GM10266 (cell line): ENCODE results near the gene CASZ1.

Source experiments
- DNase-seq: peaks from one replicate; pipeline ENCODE4 v3.0.0; 2012; ENCODE audit errors: extremely low spot score
- TF ChIP-seq, protein P1 (sequence below): IDR thresholded peaks from 2 replicates; pipeline ENCODE4 v1.5.1; 2012; ENCODE audit warnings: mild to moderate bottlenecking, low read depth; ENCODE audit not compliant: control insufficient read depth, insufficient read depth; ENCODE audit errors: missing control alignments

The CASZ1 gene

DNA sequence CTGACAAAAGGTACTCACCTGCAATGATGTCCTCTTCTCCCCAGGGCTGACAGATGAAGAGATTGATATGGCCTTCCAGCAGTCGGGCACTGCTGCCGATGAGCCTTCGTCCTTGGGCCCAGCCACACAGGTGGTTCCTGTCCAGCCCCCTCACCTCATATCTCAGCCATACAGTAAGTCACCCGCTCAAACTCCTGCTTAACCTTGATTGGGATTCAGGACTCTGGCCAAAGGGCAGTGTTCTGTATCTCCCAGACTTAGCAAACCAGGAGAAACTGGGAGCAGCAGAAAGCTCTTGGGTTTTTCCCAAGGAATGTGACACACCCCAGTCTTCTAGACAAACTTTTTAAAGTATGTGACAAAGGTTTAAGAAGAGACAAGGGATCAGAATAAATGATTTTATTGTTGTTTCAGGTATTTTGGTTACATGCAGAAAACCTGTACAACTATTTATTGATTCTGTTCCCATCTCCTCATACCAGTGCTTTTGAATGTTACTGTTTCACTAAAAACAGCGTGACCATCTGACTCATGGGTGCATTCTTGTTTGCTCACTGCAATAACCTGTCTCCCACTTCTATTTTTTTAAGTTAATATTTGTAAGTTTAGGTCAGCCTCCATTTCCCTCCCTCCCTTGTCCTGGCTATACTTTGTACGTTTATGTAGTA lies 197.1 kb downstream of the CASZ1 start:
- DNase-seq = no peak
- TF ChIP-seq, protein P1, sequence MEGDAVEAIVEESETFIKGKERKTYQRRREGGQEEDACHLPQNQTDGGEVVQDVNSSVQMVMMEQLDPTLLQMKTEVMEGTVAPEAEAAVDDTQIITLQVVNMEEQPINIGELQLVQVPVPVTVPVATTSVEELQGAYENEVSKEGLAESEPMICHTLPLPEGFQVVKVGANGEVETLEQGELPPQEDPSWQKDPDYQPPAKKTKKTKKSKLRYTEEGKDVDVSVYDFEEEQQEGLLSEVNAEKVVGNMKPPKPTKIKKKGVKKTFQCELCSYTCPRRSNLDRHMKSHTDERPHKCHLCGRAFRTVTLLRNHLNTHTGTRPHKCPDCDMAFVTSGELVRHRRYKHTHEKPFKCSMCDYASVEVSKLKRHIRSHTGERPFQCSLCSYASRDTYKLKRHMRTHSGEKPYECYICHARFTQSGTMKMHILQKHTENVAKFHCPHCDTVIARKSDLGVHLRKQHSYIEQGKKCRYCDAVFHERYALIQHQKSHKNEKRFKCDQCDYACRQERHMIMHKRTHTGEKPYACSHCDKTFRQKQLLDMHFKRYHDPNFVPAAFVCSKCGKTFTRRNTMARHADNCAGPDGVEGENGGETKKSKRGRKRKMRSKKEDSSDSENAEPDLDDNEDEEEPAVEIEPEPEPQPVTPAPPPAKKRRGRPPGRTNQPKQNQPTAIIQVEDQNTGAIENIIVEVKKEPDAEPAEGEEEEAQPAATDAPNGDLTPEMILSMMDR = no peak

DNA sequence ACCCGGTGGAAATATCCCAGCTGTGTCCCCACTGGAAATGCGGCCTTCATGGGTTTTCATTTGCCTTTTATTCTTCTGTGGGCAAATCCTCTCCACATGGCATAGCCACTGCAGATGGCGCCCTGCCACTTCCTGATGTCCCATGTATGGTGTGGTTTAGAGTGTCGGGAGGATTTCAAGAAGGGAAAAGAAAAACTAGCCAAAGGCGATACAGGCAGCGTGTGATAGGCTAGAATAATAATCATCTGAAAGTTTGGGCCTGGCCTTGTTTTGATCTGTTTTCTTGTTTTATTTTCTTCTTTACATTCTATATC lies 198.1 kb downstream of the CASZ1 start:
- no peak for DNase-seq
- TF ChIP-seq, protein P1 = no peak

DNA sequence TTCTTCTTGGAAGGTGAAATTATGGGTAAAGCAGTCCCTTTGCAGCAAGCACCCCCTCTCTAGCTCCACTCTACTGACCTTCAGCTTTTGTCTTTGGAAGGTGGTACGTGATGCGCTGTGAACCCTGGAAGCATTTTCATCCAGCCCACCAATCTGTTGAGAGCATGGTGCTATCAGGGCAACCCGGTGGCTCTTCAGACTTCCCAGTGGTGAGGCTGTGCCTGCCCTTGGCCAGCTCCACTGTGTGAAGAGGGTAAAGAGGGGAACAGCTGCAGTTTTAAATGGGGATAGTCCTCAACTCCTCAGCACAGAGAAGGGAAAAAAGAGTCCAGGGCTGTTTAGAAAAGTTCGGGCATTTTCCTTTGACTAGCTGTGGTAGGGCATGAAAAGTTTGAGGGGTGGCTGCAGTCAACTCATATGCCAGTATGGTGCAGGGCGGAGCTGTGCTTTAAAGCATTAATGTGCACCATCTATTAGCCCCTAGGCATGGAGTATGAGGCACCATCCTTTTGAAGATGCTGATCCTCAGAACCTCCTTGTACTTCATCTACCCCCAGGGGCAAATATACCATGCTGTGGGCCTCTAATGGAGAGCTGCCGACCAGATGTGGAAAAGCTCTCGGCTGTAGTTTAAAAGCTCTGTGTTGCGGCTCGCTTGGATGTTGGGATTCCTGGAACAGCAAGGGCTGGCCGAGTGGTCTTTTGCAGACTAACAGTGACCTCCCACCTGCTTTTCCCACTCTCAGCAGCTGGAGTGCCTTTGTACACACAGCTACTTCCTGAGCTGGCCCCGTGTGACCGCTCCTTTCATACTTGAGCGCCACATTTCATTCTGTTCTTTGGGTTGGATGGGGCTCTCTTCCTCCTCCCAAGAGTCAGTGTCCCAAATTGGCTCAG lies 198.7 kb downstream of the CASZ1 start:
- DNase-seq = no peak

DNA sequence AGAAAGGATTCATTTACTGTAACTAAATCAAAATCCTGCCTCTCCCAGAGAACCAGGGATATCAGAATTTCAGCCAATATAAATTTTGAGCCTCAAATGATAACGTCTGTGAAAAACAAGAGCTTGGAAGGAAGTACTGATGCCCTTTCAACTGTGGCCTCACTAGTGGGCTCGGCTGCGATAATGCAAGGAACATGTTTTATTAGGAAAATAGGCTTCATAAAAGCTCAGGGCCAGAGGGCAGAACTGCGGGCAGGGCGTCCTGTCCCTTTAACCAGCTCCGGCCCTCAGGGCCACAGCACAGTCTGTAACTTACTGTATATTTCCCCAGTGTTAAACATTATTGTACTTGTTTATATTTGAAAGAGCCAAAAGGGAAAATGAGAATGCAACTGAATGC lies 199.7 kb downstream of the CASZ1 start:
- DNase-seq = no peak
- TF ChIP-seq, protein P1 = no peak

More for the DNA sequence above, 198.7 kb downstream of the CASZ1 start:
- TF ChIP-seq, protein P1 = no peak

DNA sequence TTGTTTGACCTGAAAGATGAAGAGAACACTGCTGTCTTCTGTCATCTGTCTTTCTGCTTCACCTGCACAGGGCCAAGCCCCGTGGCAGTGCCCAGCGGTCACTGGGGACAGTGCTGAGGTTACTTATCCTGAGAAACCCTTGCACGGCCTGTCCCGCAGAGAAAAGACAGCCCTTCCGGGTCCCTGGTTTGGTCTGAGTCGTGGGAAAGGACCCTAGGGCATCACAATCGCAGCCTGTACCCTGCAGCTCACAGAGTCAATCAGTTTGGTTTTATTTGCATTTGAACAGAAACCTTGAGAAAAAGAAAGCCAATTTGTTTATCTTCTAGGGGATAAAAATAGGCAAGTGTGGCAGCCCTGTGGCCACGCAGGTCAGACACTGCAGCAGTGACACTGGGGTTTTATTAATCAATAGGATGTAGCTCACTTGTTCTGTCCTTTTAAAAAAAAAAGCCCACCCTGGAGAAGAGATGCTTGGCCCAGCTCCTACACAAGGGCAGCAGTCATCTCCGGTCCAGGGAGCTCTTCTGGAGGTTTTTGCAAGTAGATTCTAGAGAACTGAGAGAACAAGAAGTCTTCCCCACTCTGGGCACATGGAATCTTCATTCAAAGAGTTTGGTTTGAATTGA lies 201.7 kb downstream of the CASZ1 start:
- TF ChIP-seq, protein P1 = no peak

DNA sequence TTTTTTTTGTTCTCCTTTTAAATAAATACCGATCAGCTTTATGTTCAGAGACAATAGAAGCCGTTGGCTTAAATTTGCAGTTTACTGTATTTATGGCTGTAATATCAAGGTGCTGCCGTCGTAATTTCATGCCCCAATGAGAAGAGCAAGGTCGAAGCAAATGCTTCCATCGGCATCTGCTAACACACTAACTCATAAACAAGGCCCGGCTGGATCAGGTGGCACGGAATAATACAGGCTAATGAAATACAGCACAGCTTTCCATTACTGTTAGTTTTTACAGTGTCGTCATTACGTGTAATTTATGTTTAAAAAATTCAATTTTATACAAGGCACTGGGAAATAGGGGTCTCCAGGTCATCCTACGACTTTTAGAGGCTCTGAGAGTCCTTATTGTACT lies 202.7 kb downstream of the CASZ1 start:
- TF ChIP-seq, protein P1 = no peak

More for the DNA sequence above, 201.7 kb downstream of the CASZ1 start:
- DNase-seq = no peak

More for the DNA sequence above, 202.7 kb downstream of the CASZ1 start:
- DNase-seq = no peak
